Measurements from ENCODE around the gene IFT52.

GRCh38 chr20:43676368-43676767 lies 85.6 kb downstream of the IFT52 start:
- TF ChIP-seq CTCF (conservative IDR thresholded peaks at IDR 0.05 in 1 of 2, IDR thresholded peaks at IDR 0.05 in 1 of 2; ENCODE audit: extremely low read depth in 1 of 2, insufficient read depth in 1 of 2, low read depth in 1 of 2, low read length in 2 of 2): no peak
- no peak for TF ChIP-seq EZH2 (IDR thresholded peaks at IDR 0.05; ENCODE audit: borderline replicate concordance, low read length)

All from mammary epithelial cell (primary cell).